ENCODE results near the gene ASCL1.
A peak's percentile ranks its signal among the peaks of the same experiment; 100 is the strongest.

Gene ASCL1

GRCh38 chr12:102927220-102927619 lies 30.3 kb upstream of the ASCL1 start:
- TF ChIP-seq, protein P1, sequence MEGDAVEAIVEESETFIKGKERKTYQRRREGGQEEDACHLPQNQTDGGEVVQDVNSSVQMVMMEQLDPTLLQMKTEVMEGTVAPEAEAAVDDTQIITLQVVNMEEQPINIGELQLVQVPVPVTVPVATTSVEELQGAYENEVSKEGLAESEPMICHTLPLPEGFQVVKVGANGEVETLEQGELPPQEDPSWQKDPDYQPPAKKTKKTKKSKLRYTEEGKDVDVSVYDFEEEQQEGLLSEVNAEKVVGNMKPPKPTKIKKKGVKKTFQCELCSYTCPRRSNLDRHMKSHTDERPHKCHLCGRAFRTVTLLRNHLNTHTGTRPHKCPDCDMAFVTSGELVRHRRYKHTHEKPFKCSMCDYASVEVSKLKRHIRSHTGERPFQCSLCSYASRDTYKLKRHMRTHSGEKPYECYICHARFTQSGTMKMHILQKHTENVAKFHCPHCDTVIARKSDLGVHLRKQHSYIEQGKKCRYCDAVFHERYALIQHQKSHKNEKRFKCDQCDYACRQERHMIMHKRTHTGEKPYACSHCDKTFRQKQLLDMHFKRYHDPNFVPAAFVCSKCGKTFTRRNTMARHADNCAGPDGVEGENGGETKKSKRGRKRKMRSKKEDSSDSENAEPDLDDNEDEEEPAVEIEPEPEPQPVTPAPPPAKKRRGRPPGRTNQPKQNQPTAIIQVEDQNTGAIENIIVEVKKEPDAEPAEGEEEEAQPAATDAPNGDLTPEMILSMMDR (IDR thresholded peaks at IDR 0.05; ENCODE audit: extremely low read depth, insufficient read depth, missing control alignments) = no peak
- DNase-seq (ENCODE audit: low spot score) = no peak
- in situ Hi-C loops (cut with MboI; ENCODE audit: low pct_unique_long_range_greater_than_20kb, low sequenced_read_pairs, unreplicated experiment) = no loop called here

- TF ChIP-seq, protein P1 (IDR thresholded peaks at IDR 0.05; ENCODE audit: extremely low read depth, insufficient read depth, missing control alignments) = no peak
- no peak for DNase-seq (ENCODE audit: low spot score)
- in situ Hi-C loops (cut with MboI; ENCODE audit: low pct_unique_long_range_greater_than_20kb, low sequenced_read_pairs, unreplicated experiment) = no loop called here
Measured at GRCh38 chr12:102933168-102933567, 24.3 kb upstream of the ASCL1 start.

DNA sequence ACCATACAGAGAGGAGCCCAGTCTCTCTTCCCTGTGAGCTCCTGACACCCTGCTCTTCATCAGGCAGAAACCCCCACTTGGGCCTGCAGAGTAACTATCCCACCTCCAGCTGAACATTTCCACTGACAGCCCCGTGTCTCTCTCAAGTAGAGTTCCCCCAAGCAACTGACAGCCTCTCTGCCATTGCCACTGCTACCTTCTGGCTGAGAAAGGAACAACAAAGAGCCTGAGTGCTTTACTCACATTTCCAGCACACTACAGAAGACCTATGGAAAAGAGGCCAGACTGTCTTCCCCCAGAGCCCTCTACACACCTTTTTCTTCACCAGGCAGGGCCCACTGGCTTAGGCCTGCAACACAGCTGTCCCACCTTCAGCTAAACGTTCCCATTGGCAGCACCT lies 18.4 kb upstream of the ASCL1 start:
- DNase-seq (ENCODE audit: low spot score) = no peak
- TF ChIP-seq, protein P1 (IDR thresholded peaks at IDR 0.05; ENCODE audit: extremely low read depth, insufficient read depth, missing control alignments) = no peak
- in situ Hi-C loops (cut with MboI; ENCODE audit: low pct_unique_long_range_greater_than_20kb, low sequenced_read_pairs, unreplicated experiment) = no loop called here

GRCh38 chr12:102939670-102940222 lies 17.7 kb upstream of the ASCL1 start:
- no peak for DNase-seq (ENCODE audit: low spot score)
- TF ChIP-seq, protein P1 (IDR thresholded peaks at IDR 0.05; ENCODE audit: extremely low read depth, insufficient read depth, missing control alignments) = peak; percentile 27
- in situ Hi-C loops (cut with MboI; ENCODE audit: low pct_unique_long_range_greater_than_20kb, low sequenced_read_pairs, unreplicated experiment) = loop anchor here (10.0 kb wide), 1 partner anchor 605 kb away; no protein-coding TSS in a partner anchor

DNA sequence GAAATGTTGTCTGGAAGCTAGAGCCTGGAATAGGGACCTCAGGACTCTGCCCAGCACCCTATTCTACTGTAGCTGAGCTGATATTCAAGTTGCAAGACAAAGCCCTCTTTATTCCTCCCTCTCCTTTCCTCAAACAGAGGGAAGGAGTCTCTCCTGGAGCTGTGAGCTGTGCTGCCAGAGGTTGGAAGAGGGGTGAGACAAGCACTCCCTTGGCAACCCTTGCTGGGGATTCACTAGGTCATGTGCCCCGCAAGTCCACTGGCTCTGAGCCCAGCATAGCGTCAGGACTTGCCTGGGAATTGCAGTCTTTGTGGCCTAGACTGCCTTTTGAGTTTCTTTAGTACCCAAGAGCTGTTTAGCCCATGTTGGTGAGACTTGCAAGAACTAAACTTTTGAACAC lies 11.4 kb upstream of the ASCL1 start:
- no peak for DNase-seq (ENCODE audit: low spot score)
- TF ChIP-seq, protein P1 (IDR thresholded peaks at IDR 0.05; ENCODE audit: extremely low read depth, insufficient read depth, missing control alignments) = no peak
- in situ Hi-C loops (cut with MboI; ENCODE audit: low pct_unique_long_range_greater_than_20kb, low sequenced_read_pairs, unreplicated experiment) = loop anchor here (10.0 kb wide), 1 partner anchor 599 kb away; no protein-coding TSS in a partner anchor

GRCh38 chr12:102948941-102949352 lies 8.5 kb upstream of the ASCL1 start:
- in situ Hi-C loops (cut with MboI; ENCODE audit: low pct_unique_long_range_greater_than_20kb, low sequenced_read_pairs, unreplicated experiment) = loop anchor here (10.0 kb wide), 1 partner anchor 596 kb away; no protein-coding TSS in a partner anchor
- TF ChIP-seq, protein P1 (IDR thresholded peaks at IDR 0.05; ENCODE audit: extremely low read depth, insufficient read depth, missing control alignments) = peak; percentile 92
- no peak for DNase-seq (ENCODE audit: low spot score)

All from GM13977 (cell line).